HG02798 (cell line): ENCODE results near the gene ABI1.

Experiments used
- ATAC-seq: cut with Tn5 transposase; IDR thresholded peaks from one replicate; pipeline ENCODE4 v1.9.1; 2021; ENCODE audit warnings: mild to moderate bottlenecking; ENCODE audit not compliant: unreplicated experiment, poor library complexity

Gene ABI1

DNA sequence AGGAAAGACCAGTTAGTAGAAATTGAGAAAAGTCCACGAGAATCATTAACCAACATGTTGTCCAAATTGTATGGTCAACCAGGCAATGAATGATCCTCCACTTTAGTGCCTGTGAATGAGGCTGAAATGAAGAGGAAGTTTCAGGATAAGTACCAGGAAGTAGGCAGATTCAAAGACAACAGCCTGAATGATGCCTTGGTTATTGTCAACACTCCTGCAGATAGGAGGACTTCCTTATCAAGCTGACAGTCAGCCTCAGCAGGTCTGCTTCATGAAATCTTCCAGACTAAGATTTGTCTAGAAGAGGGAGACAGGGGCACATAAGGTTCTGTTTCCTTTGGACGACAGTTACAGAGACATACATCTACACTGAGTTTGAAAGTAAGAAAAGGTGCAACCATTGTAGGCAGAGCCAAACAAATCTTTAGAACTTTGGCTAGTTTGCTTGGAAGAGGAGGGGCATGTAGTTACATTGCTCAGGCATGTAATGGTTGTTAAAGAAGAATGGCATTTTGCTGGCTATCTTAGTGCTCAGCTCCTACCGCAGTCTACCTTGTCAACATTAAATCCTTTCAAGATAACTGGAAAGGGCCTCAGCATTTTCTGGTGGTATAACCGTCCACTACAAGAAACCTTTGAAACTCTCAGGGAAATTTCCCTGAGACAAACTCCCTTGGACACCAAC, 81.4 kb downstream of the ABI1 start:
- no peak for ATAC-seq

DNA sequence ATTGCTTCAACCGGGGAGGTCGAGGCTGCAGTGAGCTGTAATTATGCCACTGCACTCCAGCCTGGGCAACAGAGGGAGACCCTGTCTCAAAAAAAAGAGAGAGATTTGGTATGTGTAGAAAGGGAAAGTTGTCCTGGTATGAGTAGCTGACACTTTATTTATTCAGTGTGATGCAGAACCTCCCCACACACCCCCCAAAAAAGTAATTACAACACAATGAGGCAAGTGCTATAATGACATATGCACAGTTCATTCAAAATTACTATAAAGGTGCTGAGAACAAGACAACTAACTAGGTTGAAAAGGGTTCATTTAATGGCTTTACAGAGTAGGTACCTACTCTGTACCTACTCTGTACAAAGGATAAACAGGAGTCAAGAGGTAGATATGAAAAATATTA, 83.1 kb downstream of the ABI1 start:
- ATAC-seq = no peak

DNA sequence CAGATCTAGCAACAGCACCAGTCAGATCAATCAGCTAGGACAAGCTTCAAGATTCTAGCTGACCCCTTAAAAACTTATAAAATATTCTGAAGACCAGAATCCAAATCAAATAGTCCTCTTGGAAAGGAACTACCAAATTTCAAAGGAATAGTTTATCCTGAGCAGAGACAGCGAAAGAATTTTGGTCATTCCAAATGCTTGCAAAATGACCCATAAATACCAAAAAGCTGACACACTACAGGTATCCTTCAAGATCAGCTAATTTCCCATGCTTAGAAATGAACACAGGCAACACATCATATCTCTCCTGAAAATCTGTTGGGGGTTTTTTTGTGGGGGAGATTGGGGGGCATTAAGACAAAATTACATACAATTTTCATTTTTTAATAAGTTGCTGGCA, 84.5 kb downstream of the ABI1 start:
- no peak for ATAC-seq

DNA sequence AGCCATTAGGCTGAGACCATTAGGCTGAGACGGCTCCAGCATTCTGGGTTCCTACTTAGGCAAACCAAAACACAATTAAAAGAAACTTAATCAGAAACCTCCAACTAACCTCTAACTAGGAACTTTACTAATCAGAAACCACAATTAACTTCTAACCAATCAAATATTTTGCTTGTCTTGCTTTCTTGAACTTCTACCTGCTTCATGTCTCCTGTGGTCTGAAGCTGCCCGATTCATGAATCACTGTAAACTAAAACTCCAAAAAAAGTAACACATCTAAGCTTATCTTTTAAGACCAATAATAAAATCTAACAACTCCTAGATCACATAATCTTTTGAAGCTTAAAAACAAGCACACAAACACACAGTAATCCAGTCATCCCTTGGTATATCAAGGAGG, 87.1 kb downstream of the ABI1 start:
- no peak for ATAC-seq

DNA sequence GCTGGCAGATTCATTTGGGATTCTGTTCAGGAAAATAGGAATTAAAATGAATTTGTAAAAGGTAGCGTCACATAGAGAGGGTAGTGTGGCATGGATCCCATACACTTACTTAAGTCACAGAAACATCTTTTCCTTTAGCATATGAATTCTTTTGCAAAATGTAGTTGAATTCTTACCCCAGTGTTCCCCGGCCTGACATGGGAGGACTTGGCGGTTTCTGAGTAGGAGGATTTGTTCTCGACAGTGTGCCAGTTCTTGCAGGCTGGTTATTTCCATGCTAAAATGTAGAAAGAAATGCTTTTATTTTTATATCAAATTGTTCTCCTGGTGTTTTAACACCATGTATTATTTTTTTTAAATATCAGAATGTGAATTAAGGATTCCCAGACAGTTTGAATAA, 90.7 kb downstream of the ABI1 start:
- no peak for ATAC-seq

DNA sequence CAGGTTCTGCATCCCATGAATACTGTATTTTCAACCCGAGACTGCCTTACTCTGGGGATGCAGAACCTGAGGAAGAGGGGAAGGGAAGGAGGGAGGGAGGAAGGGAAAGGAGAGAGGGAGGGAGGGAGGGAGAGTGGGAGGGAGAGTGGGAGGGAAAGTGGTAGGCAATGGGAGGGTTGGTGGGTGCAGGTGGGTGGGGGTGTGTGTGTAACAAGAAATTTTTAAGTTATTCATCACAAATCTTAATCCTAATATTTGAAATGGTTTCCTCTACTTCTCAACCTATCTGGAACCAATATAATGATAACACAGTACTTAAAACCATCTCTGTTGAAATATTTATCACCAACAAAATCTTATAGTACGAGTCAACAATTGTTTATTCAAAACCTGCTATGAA, 95.2 kb downstream of the ABI1 start:
- no peak for ATAC-seq

DNA sequence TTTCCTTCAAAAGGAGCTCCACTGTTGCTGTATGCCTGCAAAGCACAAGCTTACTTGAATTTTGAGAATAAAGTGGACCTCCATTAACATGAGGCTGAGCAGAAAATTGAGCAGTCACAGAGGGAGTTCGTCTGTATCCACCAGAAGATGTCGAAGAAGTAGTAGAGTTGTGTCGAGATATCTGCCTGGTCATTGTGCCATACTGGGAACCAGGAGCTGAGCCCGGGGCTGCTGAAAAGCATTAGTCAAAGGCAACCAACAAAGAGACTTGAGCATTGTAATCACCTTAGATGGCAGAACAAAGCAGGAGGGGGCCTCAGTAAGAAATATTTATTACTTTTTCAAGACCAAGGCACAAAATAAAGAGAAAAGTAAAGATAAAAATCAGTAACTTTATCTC, 101.8 kb downstream of the ABI1 start:
- no peak for ATAC-seq

DNA sequence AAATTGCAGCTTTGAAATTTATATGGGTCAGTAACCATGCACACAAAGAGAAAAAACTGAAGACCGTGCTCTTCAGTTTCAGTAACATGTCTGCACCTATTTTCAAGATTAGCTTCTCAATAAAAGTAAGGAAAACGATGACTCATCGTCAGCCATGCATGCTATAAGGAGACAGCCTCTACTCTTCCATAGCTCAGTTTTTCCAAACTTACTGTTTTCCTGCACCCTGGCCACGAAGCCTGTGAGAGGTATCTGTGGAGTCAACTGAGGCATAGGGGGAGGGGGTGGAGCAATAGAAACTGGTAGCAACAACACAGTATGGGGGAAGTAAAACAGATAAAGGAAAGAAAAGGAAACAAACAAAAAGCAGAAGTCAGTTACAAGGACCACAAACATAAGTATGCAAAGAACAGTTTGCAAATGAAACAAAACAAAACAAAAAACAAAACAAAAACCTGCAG, 105.3 kb downstream of the ABI1 start:
- ATAC-seq = peak; percentile 97

DNA sequence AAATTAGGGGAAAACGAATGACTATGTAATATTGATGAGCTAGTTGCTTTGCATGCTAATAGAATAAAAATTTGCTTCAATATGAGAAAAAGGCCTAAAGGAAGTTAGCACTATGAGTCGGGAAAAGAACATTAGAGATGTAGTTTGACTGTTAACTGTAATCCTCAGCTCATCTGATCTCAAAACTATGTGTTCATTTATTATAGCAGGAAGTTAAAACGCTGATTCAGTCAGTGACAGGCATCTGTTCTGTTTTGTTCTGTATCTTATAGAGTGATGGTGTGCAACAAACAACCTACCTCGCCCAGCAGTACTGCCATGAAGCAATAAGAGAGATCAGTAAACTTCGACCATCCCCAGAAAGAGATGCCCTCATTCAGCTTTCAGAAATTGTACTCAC, 114.7 kb downstream of the ABI1 start:
- no peak for ATAC-seq

DNA sequence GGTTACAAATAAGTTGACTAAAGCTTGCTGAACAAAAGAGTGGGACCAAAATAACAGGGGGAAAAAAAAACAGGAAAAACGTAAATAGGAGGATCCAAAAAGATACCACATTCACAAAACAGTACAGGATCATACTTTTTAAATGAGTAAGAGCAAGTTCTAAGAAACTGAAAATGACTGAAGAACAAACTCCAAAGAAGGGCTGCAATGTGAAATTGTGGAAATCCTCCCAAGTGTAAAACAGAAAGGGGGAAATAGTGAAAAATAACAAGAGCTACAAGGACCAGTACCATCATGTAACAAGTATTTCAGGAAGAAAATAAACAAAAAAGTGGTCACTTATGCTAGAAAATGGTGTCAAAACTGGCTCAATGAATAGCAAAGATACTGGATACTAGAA, 116.9 kb downstream of the ABI1 start:
- ATAC-seq = no peak

DNA sequence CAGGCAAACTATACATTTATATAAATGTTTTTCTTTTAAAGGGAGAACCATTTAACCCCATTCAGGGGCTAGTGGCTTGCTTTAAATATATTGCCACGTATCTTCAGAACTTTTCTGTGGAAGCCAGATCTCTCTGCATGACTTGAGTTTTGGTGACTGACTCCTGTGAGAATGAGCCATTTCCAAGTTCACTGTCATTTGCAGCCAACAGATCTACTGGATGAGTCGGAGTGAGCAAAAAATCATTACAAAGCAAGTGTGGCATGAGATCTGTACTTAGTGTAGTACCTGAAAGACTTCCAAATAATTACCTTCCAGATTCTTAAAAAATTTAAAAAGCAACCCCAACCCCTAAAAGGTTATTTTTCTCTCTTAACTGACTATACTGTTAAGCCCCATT, 117.7 kb downstream of the ABI1 start:
- no peak for ATAC-seq

DNA sequence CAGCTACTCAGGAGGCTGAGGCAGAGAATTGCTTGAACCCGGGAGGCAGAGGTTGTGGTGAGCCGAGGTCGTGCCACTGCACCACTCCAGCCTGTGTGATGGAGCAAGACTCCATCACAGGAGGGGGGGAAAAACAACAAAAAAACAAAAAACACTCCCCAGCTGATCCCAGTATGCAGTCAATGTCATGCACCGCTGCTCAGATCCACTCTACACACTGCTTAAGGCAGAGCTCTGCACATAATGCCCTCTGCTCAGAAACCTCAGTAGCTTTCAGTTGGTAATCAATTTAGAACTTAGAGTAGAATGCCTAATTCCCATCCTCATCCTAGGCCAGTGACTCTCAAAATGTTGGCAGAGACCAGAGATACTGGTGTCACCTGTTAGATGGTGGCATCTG, 119.4 kb downstream of the ABI1 start:
- ATAC-seq = no peak

DNA sequence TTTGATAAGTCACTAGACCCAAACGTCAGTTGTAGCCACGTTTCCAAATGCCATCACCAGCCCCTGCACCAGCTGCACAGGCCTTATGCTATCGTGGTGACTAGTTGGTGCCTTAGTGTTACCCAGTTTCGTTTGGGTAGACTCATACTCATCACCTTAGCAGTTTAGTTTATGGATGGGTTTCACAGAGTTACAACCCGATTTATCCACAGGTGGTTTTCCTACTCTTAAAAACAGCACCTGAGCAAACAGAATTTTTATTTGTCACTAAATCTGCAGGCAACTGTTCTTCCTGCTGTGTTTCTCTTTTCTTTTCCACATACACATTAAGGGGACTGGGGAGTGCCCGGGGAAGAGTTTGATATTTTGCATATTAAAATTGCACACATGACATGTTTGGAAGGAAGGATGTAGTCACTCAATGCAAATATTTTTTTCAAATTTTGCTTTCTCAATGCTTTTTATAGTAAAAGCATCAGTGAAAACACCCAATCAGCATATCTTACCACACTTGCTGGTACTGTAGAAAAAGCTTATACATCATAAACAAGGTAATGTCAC, 121.6 kb downstream of the ABI1 start:
- ATAC-seq = peak; percentile 38

DNA sequence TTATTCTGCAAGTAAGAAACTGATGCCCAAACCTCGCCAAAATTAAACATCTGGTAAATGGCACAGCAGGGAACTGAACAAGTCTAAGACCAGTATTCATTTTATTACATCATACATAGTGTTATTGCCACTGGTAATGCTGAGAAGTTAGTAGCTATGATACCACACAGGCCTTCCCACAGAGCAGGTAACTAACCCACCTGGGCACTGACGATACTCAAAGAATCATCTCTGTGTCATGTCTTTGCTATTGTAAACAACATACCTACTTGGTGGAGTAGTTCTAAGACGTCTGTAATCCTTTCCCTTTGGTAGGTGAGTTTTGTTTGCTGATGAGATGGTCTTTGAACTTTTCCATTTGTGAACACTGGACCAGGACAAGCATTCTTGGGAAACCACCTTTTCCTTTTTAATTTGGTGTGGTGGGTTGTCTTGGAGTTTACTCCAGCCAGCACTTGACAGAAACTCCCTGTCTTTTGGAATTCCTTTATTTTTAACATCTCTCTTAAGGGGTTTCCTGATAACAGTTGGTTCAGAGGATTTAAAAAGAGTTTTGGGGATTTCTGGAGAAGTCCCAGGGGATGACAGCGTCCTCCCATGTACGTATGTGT, 122.4 kb downstream of the ABI1 start:
- no peak for ATAC-seq

DNA sequence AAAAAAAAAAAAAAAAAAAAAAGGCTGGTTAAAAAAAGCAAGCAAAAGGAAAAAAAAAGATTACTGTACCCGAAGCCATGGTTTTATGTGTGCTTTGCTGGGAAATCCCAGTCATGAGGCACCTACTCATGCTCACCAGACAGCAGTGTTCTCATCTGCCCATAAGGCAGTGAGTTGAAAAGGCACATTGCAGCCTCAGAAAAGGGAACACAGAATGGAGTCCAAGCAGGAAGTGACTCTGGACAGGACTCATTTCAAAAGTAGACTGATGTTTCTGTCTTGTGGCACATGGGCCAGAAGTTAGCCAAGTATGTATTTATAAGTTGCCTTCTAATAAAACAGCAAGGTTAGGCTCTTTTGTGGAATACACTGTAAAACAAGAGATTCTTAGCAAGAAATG, 123.0 kb downstream of the ABI1 start:
- peak; percentile 78 for ATAC-seq

DNA sequence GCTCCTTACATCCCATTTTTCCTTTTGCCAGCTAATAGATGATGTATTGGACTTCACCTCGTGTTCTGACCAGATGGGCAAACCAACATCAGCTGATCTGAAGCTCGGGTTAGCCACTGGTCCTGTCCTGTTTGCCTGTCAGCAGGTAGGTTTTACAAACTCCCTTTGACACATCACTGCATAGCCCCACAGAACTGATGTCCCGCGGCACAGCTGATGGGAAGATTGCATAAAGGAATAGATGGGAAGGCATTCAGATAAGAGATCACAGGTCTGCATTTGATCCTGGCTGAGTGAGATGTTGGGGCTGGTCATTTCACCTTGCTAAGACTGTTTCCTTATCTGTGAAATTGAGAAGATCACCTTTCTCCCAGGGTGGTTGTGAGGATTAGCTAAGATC, 125.3 kb downstream of the ABI1 start:
- no peak for ATAC-seq

DNA sequence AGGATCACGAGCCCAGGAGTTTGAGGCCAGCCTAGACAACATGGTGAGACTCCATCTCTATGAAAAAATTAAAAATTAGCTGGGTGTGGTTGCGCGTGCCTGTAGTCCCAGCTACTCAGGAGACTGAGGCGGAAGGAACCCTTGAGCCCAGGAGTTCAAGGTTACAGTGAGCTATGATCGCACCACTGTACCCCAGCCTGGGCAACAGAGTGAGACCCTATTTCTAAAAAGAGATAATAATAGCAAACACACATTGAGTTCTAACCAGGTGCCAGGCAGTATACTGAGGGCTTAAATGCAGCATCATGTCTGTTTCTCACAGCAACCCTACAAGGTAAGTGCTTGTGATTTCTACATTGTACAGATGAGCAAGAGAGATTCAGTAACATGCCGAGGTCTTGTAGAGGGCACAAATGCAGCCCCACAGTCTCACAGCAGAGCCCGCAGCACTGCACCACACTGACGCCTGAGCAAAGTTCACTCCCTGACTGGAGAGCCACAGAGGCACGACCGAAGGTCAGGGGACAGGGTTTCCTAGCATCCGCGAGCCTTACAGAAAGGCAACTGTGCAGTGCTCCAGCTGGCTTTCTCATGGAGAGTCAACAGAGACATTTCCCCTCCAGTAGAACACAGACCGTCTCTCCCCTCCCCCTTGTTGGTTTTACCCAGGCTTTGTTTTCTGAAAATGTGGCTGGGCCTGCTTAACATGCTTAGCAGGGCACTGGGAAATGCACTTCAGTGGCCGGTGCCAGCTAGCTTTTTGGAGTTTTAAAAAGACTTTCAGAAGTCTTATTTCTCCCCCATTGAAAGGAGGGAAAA, 126.8 kb downstream of the ABI1 start:
- ATAC-seq = no peak

DNA sequence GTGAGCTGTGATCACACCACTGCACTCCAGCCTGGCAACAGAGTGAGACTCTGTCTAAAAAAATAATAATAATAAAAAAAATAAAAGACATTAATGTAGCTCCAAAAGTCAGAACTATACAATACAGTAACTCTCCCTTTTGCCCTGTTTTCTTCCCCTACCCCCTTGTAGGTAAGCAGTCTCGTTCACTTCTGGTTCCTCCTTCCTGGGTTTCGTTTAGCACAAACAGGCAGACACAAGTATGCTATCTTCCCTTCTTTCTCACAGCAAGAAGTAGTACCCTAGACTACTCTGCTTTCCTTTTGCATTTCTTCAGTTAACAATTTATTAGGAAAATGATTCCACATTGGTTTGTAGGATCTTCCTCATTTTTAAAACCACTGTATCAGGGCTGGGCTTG, 130.2 kb downstream of the ABI1 start:
- ATAC-seq = no peak

DNA sequence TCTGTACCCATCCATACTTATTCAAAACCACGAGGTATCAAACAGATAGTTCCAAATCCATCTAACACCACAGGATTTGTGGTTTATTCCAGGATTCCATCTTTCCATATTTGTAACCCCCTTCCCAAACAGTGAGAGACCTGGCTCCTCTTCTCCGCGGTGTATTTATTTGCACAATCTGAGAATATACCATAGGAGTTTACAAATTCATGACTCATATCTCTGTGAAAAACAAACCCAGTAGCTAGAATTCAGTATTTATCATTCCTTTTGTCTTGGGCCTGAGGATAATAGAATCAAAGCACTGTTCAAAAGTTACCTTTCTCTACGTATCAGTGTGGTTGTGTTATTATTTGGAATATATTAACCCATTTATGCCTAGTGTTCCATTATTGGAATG, 131.4 kb downstream of the ABI1 start:
- ATAC-seq = no peak

DNA sequence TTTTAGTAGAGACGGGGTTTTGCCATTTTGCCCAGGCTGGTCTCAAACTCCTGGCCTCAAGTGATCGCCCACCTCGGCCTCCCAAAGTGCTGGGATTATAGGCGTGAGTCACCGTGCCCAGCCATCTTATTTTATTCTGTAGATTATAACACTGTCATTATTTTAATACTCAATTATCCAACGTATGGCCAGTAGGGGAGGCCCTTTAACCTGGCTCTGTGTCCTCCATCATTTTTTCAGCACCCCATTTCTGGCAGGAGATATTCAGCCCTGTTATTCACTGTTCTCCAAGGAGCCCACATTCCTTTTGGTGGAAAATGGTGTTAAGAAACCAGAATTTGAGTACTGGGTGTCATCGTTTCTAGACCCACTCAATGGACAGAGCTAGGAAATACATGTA, 131.8 kb downstream of the ABI1 start:
- no peak for ATAC-seq

DNA sequence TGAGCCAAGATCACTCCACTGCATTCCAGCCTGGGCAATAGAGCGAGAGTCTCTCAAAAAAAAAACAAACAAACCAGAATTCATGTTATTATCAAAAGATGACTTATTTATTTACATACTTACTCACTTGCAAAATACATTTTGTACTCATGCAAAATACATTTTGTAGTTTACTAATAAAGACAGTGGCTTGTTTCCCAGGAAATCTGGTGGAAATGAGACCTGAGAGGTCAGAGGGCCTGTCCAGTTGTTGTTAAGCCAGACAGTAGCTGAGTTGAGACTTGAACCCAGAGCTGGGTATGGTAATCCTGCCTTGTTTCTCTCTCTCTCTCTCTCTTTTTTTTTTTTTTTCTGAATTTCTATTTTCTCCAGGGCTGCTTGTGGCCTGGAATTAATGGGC, 133.8 kb downstream of the ABI1 start:
- no peak for ATAC-seq
